HepG2 (cell line): ENCODE results near the gene RREB1. TPM values are rescaled to one million over a fixed set of nuclear protein-coding genes. Genes with fewer than 3 reads are reported as not detected.
A peak's percentile ranks its signal among the peaks of the same experiment; 100 is the strongest.

Source experiments
- HNF4G ChIP-seq, 2 experiments: sonication (generic) in 1 of 2; formaldehyde crosslinking in 1 of 2; IDR thresholded peaks; 2 replicates each; pipeline versions ENCODE4 v1.4.0 to v1.6.1; 2011 to 2020; ENCODE audit warnings: borderline replicate concordance in 2 of 2, low read depth in 2 of 2, mild to moderate bottlenecking in 2 of 2, low read length in 1 of 2, missing genetic modification reagents in 1 of 2, moderate library complexity in 1 of 2
- KLF6 ChIP-seq: IDR thresholded peaks from 2 replicates; pipeline ENCODE4 v1.8.0; 2016; ENCODE audit warnings: missing biosample characterization, missing genetic modification reagents
- KMT2B ChIP-seq: IDR thresholded peaks from 2 replicates; pipeline ENCODE4 v1.6.1; 2016; ENCODE audit warnings: missing genetic modification reagents, missing compliant biosample characterization
- MIXL1 ChIP-seq: IDR thresholded peaks from 2 replicates; pipeline ENCODE4 v1.6.1; 2016
- PCBP1 ChIP-seq: fragments of 200-400 bp; formaldehyde crosslinking; IDR thresholded peaks from 2 replicates; pipeline ENCODE4 v1.6.1; 2017; ENCODE audit warnings: mild to moderate bottlenecking, low read depth, low read length, borderline replicate concordance
- PITX1 ChIP-seq: sonication (generic); formaldehyde crosslinking; IDR thresholded peaks from 2 replicates; pipeline ENCODE4 v1.5.1; 2020; ENCODE audit warnings: mild to moderate bottlenecking, missing genetic modification reagents
- PPARG ChIP-seq: conservative IDR thresholded peaks from 2 replicates; pipeline ENCODE4 v1.6.1; 2016; ENCODE audit warnings: missing biosample characterization, missing genetic modification reagents
- PRPF4 ChIP-seq: fragments of 200-400 bp; formaldehyde crosslinking; IDR thresholded peaks from 2 replicates; pipeline ENCODE4 v1.6.1; 2016; ENCODE audit warnings: low read length, low read depth; ENCODE audit not compliant: poor library complexity, severe bottlenecking
- RBM39 ChIP-seq: fragments of 200-400 bp; formaldehyde crosslinking; IDR thresholded peaks from one replicate; pipeline ENCODE4 v1.6.1; 2018; ENCODE audit warnings: antibody characterized with exemption, mild to moderate bottlenecking, low read depth, low read length; ENCODE audit not compliant: poor library complexity, severe bottlenecking
- RCOR2 ChIP-seq: IDR thresholded peaks from 2 replicates; pipeline ENCODE4 v1.6.1; 2016; ENCODE audit warnings: missing biosample characterization, missing genetic modification reagents
- TAF15 ChIP-seq: fragments of 200-400 bp; formaldehyde crosslinking; IDR thresholded peaks from one replicate; pipeline ENCODE4 v1.6.1; 2018; ENCODE audit warnings: mild to moderate bottlenecking, low read depth, low read length; ENCODE audit not compliant: poor library complexity, severe bottlenecking
- ZHX2 ChIP-seq, 2 experiments: sonication (generic) in 1 of 2; formaldehyde crosslinking in 1 of 2; IDR thresholded peaks; 2 replicates each; pipeline versions ENCODE4 v1.6.1 to v1.9.0; 2014 to 2022; ENCODE audit warnings: antibody characterized with exemption in 1 of 2, borderline replicate concordance in 1 of 2, inconsistent platforms in 1 of 2, low read depth in 1 of 2, missing genetic modification reagents in 1 of 2
- ZNF17 ChIP-seq: sonication (generic); formaldehyde crosslinking; IDR thresholded peaks from 2 replicates; pipeline ENCODE4 v1.5.0; 2020; ENCODE audit warnings: mild to moderate bottlenecking, missing genetic modification reagents
- ZNF354B ChIP-seq: sonication (generic); formaldehyde crosslinking; IDR thresholded peaks from 2 replicates; pipeline ENCODE4 v1.8.0; 2022; ENCODE audit warnings: mild to moderate bottlenecking, missing genetic modification reagents
- ZNF776 ChIP-seq: sonication (generic); formaldehyde crosslinking; IDR thresholded peaks from 2 replicates; pipeline ENCODE4 v1.4.0; 2020; ENCODE audit warnings: mild to moderate bottlenecking, missing genetic modification reagents
- ZNF792 ChIP-seq: IDR thresholded peaks from 2 replicates; pipeline ENCODE4 v1.6.1; 2016
- polyA plus RNA-seq, 8 experiments: library from polyadenylated mRNA; depleted of rRNA in 3 of 8; stranded (reverse) in 7 of 8; unstranded in 1 of 8; fragments of >200 nt; fragmentation: Illumina TruSeq in 4 of 8; extraction: Trizol in 4 of 8; gene quantifications; 2 replicates each; pipeline versions ENCODE4 v1.2.1 to v1.2.3, GENCODE V29; 2011 to 2016; ENCODE audit warnings: low read depth in 4 of 8, missing spikeins in 1 of 8, mixed read lengths in 1 of 8; ENCODE audit not compliant: insufficient read depth in 1 of 8
- total RNA-seq, 5 experiments: library from RNA; depleted of rRNA; stranded (reverse); fragments of >200 nt; fragmentation: Illumina TruSeq; extraction: Trizol; gene quantifications; 2 replicates each; pipeline ENCODE4 v1.2.3, GENCODE V29; 2016; ENCODE audit warnings: low read depth in 1 of 5
- TF ChIP-seq, protein P1 (sequence below): sonication (generic); formaldehyde crosslinking; IDR thresholded peaks from 2 replicates; pipeline ENCODE4 v1.5.0; 2020; ENCODE audit warnings: missing genetic modification reagents
- TF ChIP-seq, protein P2 (sequence below): sonication (generic); formaldehyde crosslinking; IDR thresholded peaks from 2 replicates; pipeline ENCODE4 v1.5.0; 2020; ENCODE audit warnings: mild to moderate bottlenecking, missing genetic modification reagents
- TF ChIP-seq, protein P3 (sequence below): sonication (generic); formaldehyde crosslinking; IDR thresholded peaks from 2 replicates; pipeline ENCODE4 v1.4.0; 2020; ENCODE audit warnings: low read depth, mild to moderate bottlenecking, missing genetic modification reagents

RREB1 gene
- total and polyA plus RNA-seq, 2 of the 13 experiments (the other 11 are each of a cell fraction or from before 2014, with no cell fraction given) = 6.1 to 23.2 TPM

DNA sequence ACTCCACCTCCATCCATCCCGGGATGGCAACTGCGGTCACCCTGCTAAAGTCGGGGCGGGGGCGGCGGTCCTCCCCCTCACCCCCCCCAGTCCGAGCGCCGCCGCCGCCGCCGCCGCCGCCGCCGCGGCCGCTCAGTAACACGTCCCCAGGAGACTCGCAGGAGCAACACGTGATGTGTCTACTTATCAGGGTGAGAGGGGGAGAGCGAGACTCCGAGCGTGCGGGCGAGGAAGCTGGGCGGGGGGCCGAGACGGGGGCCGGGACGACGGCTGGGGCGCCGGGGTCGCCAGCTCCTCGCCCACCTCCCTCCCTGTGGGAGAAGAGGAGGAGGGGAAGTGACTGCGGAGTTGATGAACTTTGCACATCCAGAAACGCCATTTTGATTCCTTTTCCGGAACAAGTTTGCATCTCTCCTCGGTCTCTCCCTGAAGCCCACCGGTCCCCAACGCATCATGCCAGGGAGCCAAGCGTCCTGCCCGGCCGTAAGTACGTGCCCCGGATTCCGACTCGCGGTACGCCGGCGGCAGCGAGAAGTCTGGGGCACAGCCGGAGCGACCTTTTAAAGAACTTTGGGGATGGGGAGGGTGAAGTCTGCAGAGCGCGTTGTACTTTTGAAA is at the start of gene RREB1 (continued):
- peak; percentile 18; the same call in 1 of the 2 replicates for TF ChIP-seq RCOR2 (CRISPR knock-in tag)
- peak; percentile 51; the same call in 1 of the 2 replicates for TF ChIP-seq HNF4G (IDR thresholded peaks at IDR 0.05; ENCODE audit: borderline replicate concordance, low read depth, low read length)
- TF ChIP-seq HNF4G (CRISPR knock-in tag; IDR thresholded peaks at IDR 0.05; ENCODE audit: borderline replicate concordance, low read depth) = peak; percentile 10; the same call in 1 of the 2 replicates
- TF ChIP-seq PRPF4 = no peak
- peak; percentile 53; the same call in 1 of the 2 replicates for TF ChIP-seq ZHX2 (IDR thresholded peaks at IDR 0.05; ENCODE audit: low read depth)
- no peak for TF ChIP-seq ZHX2 (CRISPR knock-in tag; IDR thresholded peaks at IDR 0.05; ENCODE audit: borderline replicate concordance)
- TF ChIP-seq, protein P1, sequence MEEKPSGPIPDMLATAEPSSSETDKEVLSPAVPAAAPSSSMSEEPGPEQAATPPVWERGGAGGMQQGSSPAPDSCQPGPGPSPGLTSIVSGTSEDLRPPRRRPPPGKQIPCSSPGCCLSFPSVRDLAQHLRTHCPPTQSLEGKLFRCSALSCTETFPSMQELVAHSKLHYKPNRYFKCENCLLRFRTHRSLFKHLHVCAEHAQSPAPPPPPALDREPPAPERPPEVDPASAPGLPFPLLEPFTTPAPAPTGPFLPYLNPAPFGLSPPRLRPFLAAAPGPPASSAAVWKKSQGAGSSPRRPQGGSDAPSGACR (CRISPR knock-in tag) = no peak
- TF ChIP-seq ZNF17 (CRISPR knock-in tag) = no peak
- TF ChIP-seq, protein P2, sequence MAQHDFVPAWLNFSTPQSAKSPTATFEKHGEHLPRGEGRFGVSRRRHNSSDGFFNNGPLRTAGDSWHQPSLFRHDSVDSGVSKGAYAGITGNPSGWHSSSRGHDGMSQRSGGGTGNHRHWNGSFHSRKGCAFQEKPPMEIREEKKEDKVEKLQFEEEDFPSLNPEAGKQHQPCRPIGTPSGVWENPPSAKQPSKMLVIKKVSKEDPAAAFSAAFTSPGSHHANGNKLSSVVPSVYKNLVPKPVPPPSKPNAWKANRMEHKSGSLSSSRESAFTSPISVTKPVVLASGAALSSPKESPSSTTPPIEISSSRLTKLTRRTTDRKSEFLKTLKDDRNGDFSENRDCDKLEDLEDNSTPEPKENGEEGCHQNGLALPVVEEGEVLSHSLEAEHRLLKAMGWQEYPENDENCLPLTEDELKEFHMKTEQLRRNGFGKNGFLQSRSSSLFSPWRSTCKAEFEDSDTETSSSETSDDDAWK (CRISPR knock-in tag) = no peak
- TF ChIP-seq ZNF354B = 0 out of 2 replicates have a peak, but pooled peaks have one; percentile 13
- TF ChIP-seq MIXL1 (CRISPR knock-in tag) = peak; percentile 51; the same call in 1 of the 2 replicates
- peak; percentile 66; the same call in 1 of the 2 replicates for TF ChIP-seq PPARG (CRISPR knock-in tag)
- TF ChIP-seq KLF6 (CRISPR knock-in tag) = peak; percentile 65; the same call in 1 of the 2 replicates
- no peak for TF ChIP-seq RBM39
- TF ChIP-seq, protein P3, sequence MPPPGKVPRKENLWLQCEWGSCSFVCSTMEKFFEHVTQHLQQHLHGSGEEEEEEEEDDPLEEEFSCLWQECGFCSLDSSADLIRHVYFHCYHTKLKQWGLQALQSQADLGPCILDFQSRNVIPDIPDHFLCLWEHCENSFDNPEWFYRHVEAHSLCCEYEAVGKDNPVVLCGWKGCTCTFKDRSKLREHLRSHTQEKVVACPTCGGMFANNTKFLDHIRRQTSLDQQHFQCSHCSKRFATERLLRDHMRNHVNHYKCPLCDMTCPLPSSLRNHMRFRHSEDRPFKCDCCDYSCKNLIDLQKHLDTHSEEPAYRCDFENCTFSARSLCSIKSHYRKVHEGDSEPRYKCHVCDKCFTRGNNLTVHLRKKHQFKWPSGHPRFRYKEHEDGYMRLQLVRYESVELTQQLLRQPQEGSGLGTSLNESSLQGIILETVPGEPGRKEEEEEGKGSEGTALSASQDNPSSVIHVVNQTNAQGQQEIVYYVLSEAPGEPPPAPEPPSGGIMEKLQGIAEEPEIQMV (CRISPR knock-in tag) = no peak; the same call in 1 of the 2 replicates
- peak; percentile 19 for TF ChIP-seq TAF15
- TF ChIP-seq ZNF776 = no peak
- TF ChIP-seq KMT2B (CRISPR knock-in tag) = peak; percentile 17; the same call in 1 of the 2 replicates
- TF ChIP-seq PITX1 (CRISPR knock-in tag) = no peak
- TF ChIP-seq ZNF792 = no peak; the same call in 1 of the 2 replicates
- 0 out of 2 replicates have a peak, but pooled peaks have one; percentile 58 for TF ChIP-seq PCBP1
